ENCODE results near the gene DUSP18.
"Not testable (repeated sequence)": the region's sequence is repeated elsewhere in the genome, so short reads cannot be mapped to it uniquely, and the experiment has no call there.

The DUSP18 gene

DNA sequence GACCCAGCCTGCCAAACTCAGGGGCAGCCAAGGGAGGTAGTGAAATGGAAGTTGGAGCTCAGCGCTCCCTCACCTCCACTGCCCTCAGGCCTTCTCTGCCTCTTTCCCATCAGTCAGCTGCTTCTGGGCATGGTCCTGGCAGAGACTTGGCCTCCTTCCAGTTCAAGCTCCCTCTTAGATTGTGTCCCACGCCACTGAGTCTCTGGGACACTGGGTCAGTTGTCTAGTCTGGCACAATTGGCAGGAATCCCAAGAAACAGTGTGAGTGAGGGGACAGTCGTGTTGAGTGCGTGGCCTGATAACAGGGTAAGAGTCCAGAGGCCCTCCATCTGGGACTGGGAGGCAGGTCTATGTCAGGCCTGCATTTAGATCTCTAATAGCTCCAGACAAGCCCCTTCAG is 39.2 kb downstream of the DUSP18 start:
- Histone ChIP-seq H3K27ac (no peak overlapping the region), H3K4me1 (peaks cover 15% of the 10 kb centered on the region), H3K27me3 (no peaks in the 10 kb centered on the region), H3K36me3 (no peaks in the 10 kb centered on the region), H3K9ac (no peak overlapping the region), H4K20me1 (no peaks in the 10 kb centered on the region), H3K4me2 (no peak overlapping the region), H3K9me3 (no peaks in the 10 kb centered on the region), H3K4me3 (no peak overlapping the region)
- no peak for TF ChIP-seq Cebpa-rat (IDR thresholded peaks at IDR 0.05)

- no peak overlapping the region for H3K4me2 ChIP-seq
- no peaks in the 10 kb centered on the region for H3K9me3 ChIP-seq
- no peak overlapping the region for H3K4me3 ChIP-seq
- H3K27ac ChIP-seq = no peak overlapping the region
- H3K4me1 ChIP-seq = peaks cover 15% of the 10 kb centered on the region
- TF ChIP-seq Cebpa-rat (IDR thresholded peaks at IDR 0.05) = no peak
- H4K20me1 ChIP-seq = no peaks in the 10 kb centered on the region
- H3K36me3 ChIP-seq = no peaks in the 10 kb centered on the region
- H3K9ac ChIP-seq = no peak overlapping the region
- no peaks in the 10 kb centered on the region for H3K27me3 ChIP-seq
Observed at GRCh38 chr22:30627471-30627870, 40.2 kb downstream of the DUSP18 start.

DNA sequence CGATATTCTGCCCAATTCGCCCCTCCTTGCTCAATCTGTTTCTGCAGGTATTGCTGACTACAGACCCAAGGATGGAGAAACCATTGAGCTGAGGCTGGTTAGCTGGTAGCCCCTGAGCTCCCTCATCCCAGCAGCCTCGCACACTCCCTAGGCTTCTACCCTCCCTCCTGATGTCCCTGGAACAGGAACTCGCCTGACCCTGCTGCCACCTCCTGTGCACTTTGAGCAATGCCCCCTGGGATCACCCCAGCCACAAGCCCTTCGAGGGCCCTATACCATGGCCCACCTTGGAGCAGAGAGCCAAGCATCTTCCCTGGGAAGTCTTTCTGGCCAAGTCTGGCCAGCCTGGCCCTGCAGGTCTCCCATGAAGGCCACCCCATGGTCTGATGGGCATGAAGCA is 41.3 kb downstream of the DUSP18 start:
- Histone ChIP-seq H3K4me1 (peaks cover 15% of the 10 kb centered on the region), H4K20me1 (no peaks in the 10 kb centered on the region), H3K27me3 (no peaks in the 10 kb centered on the region), H3K36me3 (no peaks in the 10 kb centered on the region), H3K9me3 (no peaks in the 10 kb centered on the region), H3K4me3 (no peak overlapping the region), H3K4me2 (peak overlapping the region; percentile 42), H3K27ac (no peak overlapping the region), H3K9ac (0 out of 2 replicates have a peak overlapping the region, but pooled peaks have one; percentile 7)
- no peak for TF ChIP-seq Cebpa-rat (IDR thresholded peaks at IDR 0.05)

DNA sequence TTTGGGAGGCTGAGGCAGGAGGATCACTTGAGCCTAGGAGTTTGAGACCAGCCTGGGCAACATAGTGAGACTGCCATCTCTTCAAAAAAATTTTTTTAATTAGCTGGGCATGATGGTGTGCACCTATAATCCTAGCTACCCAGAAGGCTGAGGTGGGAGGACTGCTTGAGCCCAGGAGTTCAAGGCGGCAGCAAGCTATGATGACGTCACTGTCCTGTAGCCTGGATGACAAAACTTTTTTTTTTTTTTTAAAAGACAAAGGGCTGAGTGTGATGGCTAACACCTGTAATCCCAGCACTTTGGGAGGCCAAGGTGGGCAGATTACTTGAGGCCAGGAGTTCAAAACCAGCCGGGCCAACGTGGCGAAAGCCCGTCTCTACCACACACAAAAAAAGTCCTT is 47.8 kb downstream of the DUSP18 start:
- H3K27me3 ChIP-seq, H3K4me2 ChIP-seq, H4K20me1 ChIP-seq, H3K4me3 ChIP-seq, H3K9me3 ChIP-seq, H3K9ac ChIP-seq, H3K36me3 ChIP-seq, H3K27ac ChIP-seq, H3K4me1 ChIP-seq: not testable (repeated sequence)

DNA sequence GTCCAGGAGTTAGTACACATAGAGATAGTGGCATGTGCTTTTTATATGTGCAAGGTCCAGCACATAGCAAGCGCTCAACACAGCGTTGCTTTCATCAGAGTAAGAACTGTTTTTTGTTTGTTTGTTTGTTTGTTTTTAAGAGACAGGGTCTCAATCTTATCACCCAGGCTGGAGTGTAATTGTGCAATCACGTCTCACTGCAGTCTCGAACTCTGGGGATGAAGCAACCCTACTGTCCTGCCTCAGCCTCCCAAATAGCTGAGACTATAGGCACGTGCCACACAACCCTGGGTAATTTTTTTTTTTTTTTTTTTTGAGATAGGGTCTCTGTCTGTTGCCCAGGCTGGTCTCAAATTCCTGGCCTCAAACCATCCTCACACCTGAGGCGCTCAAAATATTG is 49.9 kb downstream of the DUSP18 start:
- no peaks in the 10 kb centered on the region for H3K27me3 ChIP-seq
- H4K20me1 ChIP-seq = no peaks in the 10 kb centered on the region
- no peak overlapping the region for H3K4me3 ChIP-seq
- H3K27ac ChIP-seq = no peak overlapping the region
- H3K9ac ChIP-seq = no peak overlapping the region
- no peaks in the 10 kb centered on the region for H3K36me3 ChIP-seq
- TF ChIP-seq Cebpa-rat (IDR thresholded peaks at IDR 0.05) = no peak
- no peak overlapping the region for H3K4me2 ChIP-seq
- H3K9me3 ChIP-seq = no peaks in the 10 kb centered on the region
- H3K4me1 ChIP-seq = no peaks in the 10 kb centered on the region

GRCh38 chr22:30615543-30615954 is 52.1 kb downstream of the DUSP18 start:
- Histone ChIP-seq H3K9me3 (no peaks in the 10 kb centered on the region), H3K27me3 (no peaks in the 10 kb centered on the region), H3K4me3 (no peak overlapping the region), H3K27ac (no peak overlapping the region), H3K4me1 (peaks cover 1% of the 10 kb centered on the region), H3K4me2 (no peak overlapping the region), H3K9ac (no peak overlapping the region), H4K20me1 (no peaks in the 10 kb centered on the region), H3K36me3 (no peaks in the 10 kb centered on the region)
- no peak for TF ChIP-seq Cebpa-rat (IDR thresholded peaks at IDR 0.05)

- H3K27ac ChIP-seq = no peak overlapping the region
- no peak overlapping the region for H3K9ac ChIP-seq
- H3K4me3 ChIP-seq = no peak overlapping the region
- no peak for TF ChIP-seq Cebpa-rat (IDR thresholded peaks at IDR 0.05)
- no peaks in the 10 kb centered on the region for H3K9me3 ChIP-seq
- no peak overlapping the region for H3K4me2 ChIP-seq
- peaks cover 8% of the 10 kb centered on the region for H3K4me1 ChIP-seq
- H4K20me1 ChIP-seq = no peaks in the 10 kb centered on the region
- H3K36me3 ChIP-seq = no peaks in the 10 kb centered on the region
- H3K27me3 ChIP-seq = no peaks in the 10 kb centered on the region
Observed at GRCh38 chr22:30614879-30615278, 52.8 kb downstream of the DUSP18 start.

DNA sequence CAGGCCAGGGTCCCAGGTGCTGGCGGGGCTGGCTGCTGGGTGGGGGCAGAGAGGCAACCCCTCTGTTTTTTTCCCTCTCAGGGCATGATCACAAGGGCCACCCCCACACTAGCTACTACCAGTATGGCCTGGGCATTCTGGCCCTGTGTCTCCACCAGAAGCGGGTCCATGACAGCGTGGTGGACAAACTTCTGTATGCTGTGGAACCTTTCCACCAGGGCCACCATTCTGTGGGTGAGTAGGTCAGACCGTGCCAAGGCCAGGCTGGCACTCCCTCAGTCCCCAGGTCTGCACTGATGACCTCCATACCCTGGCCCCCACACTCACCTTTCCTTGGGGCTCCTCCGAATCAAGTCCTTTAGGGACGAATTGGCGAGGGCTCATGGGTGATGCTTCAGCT is 53.4 kb downstream of the DUSP18 start:
- Histone ChIP-seq H3K9ac (no peak overlapping the region), H3K4me1 (peaks cover 14% of the 10 kb centered on the region), H4K20me1 (no peaks in the 10 kb centered on the region), H3K4me3 (no peak overlapping the region), H3K9me3 (no peaks in the 10 kb centered on the region), H3K36me3 (no peaks in the 10 kb centered on the region), H3K27ac (no peak overlapping the region), H3K4me2 (no peak overlapping the region), H3K27me3 (no peaks in the 10 kb centered on the region)
- TF ChIP-seq Cebpa-rat (IDR thresholded peaks at IDR 0.05) = no peak

DNA sequence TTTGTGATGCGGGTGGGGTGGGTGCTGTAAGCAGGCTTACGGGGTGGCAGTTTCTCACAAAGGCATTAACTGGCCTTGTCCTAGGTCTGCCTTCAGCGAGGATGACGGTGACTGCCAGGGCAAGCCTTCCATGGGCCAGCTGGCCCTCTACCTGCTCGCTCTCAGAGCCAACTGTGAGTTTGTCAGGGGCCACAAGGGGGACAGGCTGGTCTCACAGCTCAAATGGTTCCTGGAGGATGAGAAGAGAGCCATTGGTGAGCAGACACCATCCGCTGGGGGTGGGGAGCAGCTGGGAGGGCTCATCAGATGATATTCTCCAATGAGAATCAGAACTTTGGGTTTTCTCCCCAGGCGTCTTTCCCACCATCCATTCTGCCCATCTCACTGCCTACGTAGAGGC is 54.9 kb downstream of the DUSP18 start:
- Histone ChIP-seq H3K36me3 (no peaks in the 10 kb centered on the region), H3K4me2 (no peak overlapping the region), H3K4me1 (peaks cover 29% of the 10 kb centered on the region), H3K9me3 (no peaks in the 10 kb centered on the region), H3K9ac (no peak overlapping the region), H3K27ac (no peak overlapping the region), H3K4me3 (no peak overlapping the region), H4K20me1 (no peaks in the 10 kb centered on the region), H3K27me3 (no peaks in the 10 kb centered on the region)
- no peak for TF ChIP-seq Cebpa-rat (IDR thresholded peaks at IDR 0.05)
